BJ (cell line): ENCODE data around the gene TMEM89. TPM values are rescaled to one million over a fixed set of nuclear protein-coding genes. Genes with fewer than 3 reads are reported as not detected.

Experiments
- CTCF ChIA-PET: fragments of 350-600 bp; formaldehyde crosslinking; extraction: SDS; loops from one replicate; lab custom pipeline; 2021; ENCODE audit warnings: antibody characterized with exemption, inconsistent platforms; lab: Yijun Ruan, JAX
- POLR2A ChIA-PET: fragments of 300-600 bp; sonication (Branson Sonifier 250); formaldehyde crosslinking; extraction: SDS; loops from one replicate; lab custom pipeline; 2021; ENCODE audit warnings: antibody characterized with exemption; lab: Charles Lee
- DNase-seq: peaks from one replicate; pipeline ENCODE4 v3.0.0-alpha.2; 2011; ENCODE audit warnings: low read depth
- H3K27me3 ChIP-seq: 2 replicates; pipeline ENCODE4 v1.6.0; 2011; ENCODE audit warnings: low read length; ENCODE audit not compliant: control insufficient read depth, insufficient read depth
- H3K36me3 ChIP-seq: 2 replicates; pipeline ENCODE4 v1.5.1; 2011; ENCODE audit warnings: low read length; ENCODE audit not compliant: control insufficient read depth, insufficient read depth
- H3K4me3 ChIP-seq: 2 replicates; pipeline ENCODE4 v1.5.1; 2011; ENCODE audit warnings: low read depth, mild to moderate bottlenecking, control low read depth, low read length
- CTCF ChIP-seq: IDR thresholded peaks from 2 replicates; pipeline ENCODE4 v1.5.1; 2011; ENCODE audit warnings: low read depth, mild to moderate bottlenecking, control low read depth, inconsistent platforms, low read length, moderate library complexity; ENCODE audit not compliant: insufficient read depth
- polyA minus RNA-seq: library from RNA; depleted of rRNA, polyadenylated mRNA; stranded (reverse); fragments of >200 nt; gene quantifications from 2 replicates; pipeline ENCODE4 v1.2.3, GENCODE V29; 2011; rRNA and poly(A)+ RNA removed
- polyA plus RNA-seq: library from polyadenylated mRNA; depleted of rRNA; stranded (reverse); fragments of >200 nt; gene quantifications from 2 replicates; pipeline ENCODE4 v1.2.3, GENCODE V29; 2011; rRNA removed

Gene TMEM89
- polyA plus RNA-seq (0.13 TPM in 1 of 2 replicates, not detected in the other), polyA minus RNA-seq (not detected in 2 replicates)

GRCh38 chr3:48621461-48621869 is at the start of gene TMEM89:
TSS of gene TMEM89 (minus strand) at chr3:48621769. CDS start at chr3:48621756, 13 bp downstream.
- CTCF ChIA-PET = interaction anchor here (0.9 to 5.9 kb wide), 2 partner anchors 14 to 74 kb away, joined by 4 to 36 read pairs; partner anchors contain the start of gene SLC26A6
- POLR2A ChIA-PET = no interaction called here
- DNase-seq = no peak
- no peaks in the 10 kb centered on the region for H3K27me3 ChIP-seq
- TF ChIP-seq CTCF = no peak
- no peak within 1 kb of the TSS for H3K4me3 ChIP-seq
- H3K36me3 ChIP-seq = peaks cover 21% of the 10 kb centered on the region

- CTCF ChIA-PET = interaction anchor here (0.8 to 4.1 kb wide), 8 partner anchors 9 to 229 kb away, joined by 4 to 32 read pairs (median 10); partner anchors contain the start of gene SLC26A6
- POLR2A ChIA-PET = no interaction called here
These were observed 43.4 kb upstream of the TMEM89 start for GRCh38 chr3:48664929-48665328.

GRCh38 chr3:48664313-48664644 is 42.7 kb upstream of the TMEM89 start:
- CTCF ChIA-PET = interaction anchor here (0.6 to 4.1 kb wide), 12 partner anchors 10 to 637 kb away, joined by 3 to 32 read pairs (median 5); partner anchors contain the start of genes SLC26A6 and UCN2
- POLR2A ChIA-PET = interaction anchor here (1.6 kb wide), 1 partner anchor 29 kb away, joined by 4 read pairs; the partner anchor contains the start of gene SLC26A6
- DNase-seq = no peak
- Histone ChIP-seq H3K36me3 (peaks cover 2% of the 10 kb centered on the region; the same call in 1 of the 2 replicates), H3K27me3 (no peaks in the 10 kb centered on the region), H3K4me3 (no peak overlapping the region)
- TF ChIP-seq CTCF = no peak

More at GRCh38 chr3:48664929-48665328, 43.4 kb upstream of the TMEM89 start:
- Histone ChIP-seq H3K36me3 (peaks cover 2% of the 10 kb centered on the region; the same call in 1 of the 2 replicates), H3K27me3 (no peaks in the 10 kb centered on the region), H3K4me3 (no peak overlapping the region)
- no peak for DNase-seq
- no peak for TF ChIP-seq CTCF

GRCh38 chr3:48663489-48664312 is 42.1 kb upstream of the TMEM89 start:
- Histone ChIP-seq H3K36me3 (peaks cover 2% of the 10 kb centered on the region; the same call in 1 of the 2 replicates), H3K4me3 (peak overlapping the region; percentile 49), H3K27me3 (no peaks in the 10 kb centered on the region)
- POLR2A ChIA-PET = interaction anchor here (0.6 to 1.6 kb wide), 2 partner anchors 28 to 1285 kb away, joined by 4 read pairs; partner anchors contain the start of gene SLC26A6
- DNase-seq = peak; percentile 96
- peak; percentile 90 for TF ChIP-seq CTCF
- CTCF ChIA-PET = interaction anchor here (0.6 to 4.1 kb wide), 17 partner anchors 10 to 637 kb away, joined by 3 to 32 read pairs (median 4); partner anchors contain the start of genes NCKIPSD, SLC26A6 and UCN2
